Ishikawa (cell line): Measurements from ENCODE around the gene SCAF8.

Experiments
- CEBPB ChIP-seq: IDR thresholded peaks from 2 replicates; pipeline ENCODE4 v1.6.1; 2012
- EGR1 ChIP-seq: IDR thresholded peaks from 2 replicates; pipeline ENCODE4 v1.6.1; 2012
- MAX ChIP-seq: IDR thresholded peaks from 2 replicates; pipeline ENCODE4 v1.6.1; 2012
- NFIC ChIP-seq: IDR thresholded peaks from 2 replicates; pipeline ENCODE4 v1.6.1; 2012
- RAD21 ChIP-seq: IDR thresholded peaks from 2 replicates; pipeline ENCODE4 v1.6.1; 2012; ENCODE audit warnings: low read depth
- TCF12 ChIP-seq: IDR thresholded peaks from 2 replicates; pipeline ENCODE4 v1.6.1; 2012; ENCODE audit warnings: low read depth

GRCh38 chr6:154792761-154793160, 59.5 kb downstream of the SCAF8 start:
- no peak for TF ChIP-seq TCF12
- TF ChIP-seq MAX: no peak
- TF ChIP-seq RAD21: no peak
- TF ChIP-seq CEBPB: no peak
- TF ChIP-seq NFIC: no peak
- TF ChIP-seq EGR1: no peak
